Brain microvascular endothelial cell (primary cell): Measurements from ENCODE around the gene SLC12A3.

Source experiments
- DNase-seq: peaks from one replicate; pipeline ENCODE4 v3.0.0-alpha.2; 2020
- H3K27ac ChIP-seq: fragments of 250-450 bp; sonication (Bioruptor Pico); 2 replicates; pipeline ENCODE4 v1.5.1; 2020; ENCODE audit warnings: mild to moderate bottlenecking, moderate library complexity
- H3K27me3 ChIP-seq: fragments of 250-450 bp; sonication (Bioruptor Pico); replicated peaks from 2 replicates; pipeline ENCODE4 v1.5.1; 2020; ENCODE audit warnings: mild to moderate bottlenecking
- H3K36me3 ChIP-seq: fragments of 250-450 bp; sonication (Bioruptor Pico); replicated peaks from 2 replicates; pipeline ENCODE4 v1.5.1; 2020; ENCODE audit warnings: mild to moderate bottlenecking
- H3K4me3 ChIP-seq: 2 replicates; pipeline ENCODE4 v1.5.1; 2011; ENCODE audit warnings: low read depth, mild to moderate bottlenecking, control low read depth, low read length, moderate library complexity
- CTCF ChIP-seq: IDR thresholded peaks from 2 replicates; pipeline ENCODE4 v1.5.1; 2011; ENCODE audit warnings: low read depth, mild to moderate bottlenecking, moderate library complexity, low read length, control low read depth, inconsistent platforms; ENCODE audit errors: missing control alignments
- in situ Hi-C: cut with HindIII; loops from 2 replicates; pipeline ENCODE4 v1.10.0; 2017; ENCODE audit warnings: low sequenced_read_pairs, low pct_ligation_motif_present

Gene SLC12A3

GRCh38 chr16:56864960-56865359 is at the start of gene SLC12A3:
TSS of gene SLC12A3 (plus strand) at chr16:56865207. CDS start at chr16:56865236, 29 bp downstream.
- Histone ChIP-seq H3K27ac (no peak within 1 kb of the TSS), H3K4me3 (no peak within 1 kb of the TSS), H3K27me3 (no peaks in the 10 kb centered on the region), H3K36me3 (no peaks in the 10 kb centered on the region)
- in situ Hi-C loops = no loop called here
- no peak for TF ChIP-seq CTCF
- no peak for DNase-seq

- Histone ChIP-seq H3K27ac (no peak overlapping the region), H3K27me3 (no peaks in the 10 kb centered on the region), H3K36me3 (peaks cover 13% of the 10 kb centered on the region), H3K4me3 (no peak overlapping the region)
- DNase-seq = no peak
- in situ Hi-C loops = no loop called here
- TF ChIP-seq CTCF = no peak
Observed at GRCh38 chr16:56815721-56816120, 49.3 kb upstream of the SLC12A3 start.

- in situ Hi-C loops = no loop called here
- no peak for TF ChIP-seq CTCF
- Histone ChIP-seq H3K4me3 (no peak overlapping the region), H3K27ac (no peak overlapping the region), H3K36me3 (peaks cover 13% of the 10 kb centered on the region), H3K27me3 (no peaks in the 10 kb centered on the region)
- DNase-seq = no peak
Observed at GRCh38 chr16:56817056-56817455, 48.0 kb upstream of the SLC12A3 start.

- Histone ChIP-seq H3K27ac (no peak overlapping the region), H3K27me3 (no peaks in the 10 kb centered on the region), H3K36me3 (peaks cover 13% of the 10 kb centered on the region), H3K4me3 (no peak overlapping the region)
- in situ Hi-C loops = no loop called here
- no peak for DNase-seq
- no peak for TF ChIP-seq CTCF
Observed at GRCh38 chr16:56817938-56818337, 47.1 kb upstream of the SLC12A3 start.

GRCh38 chr16:56823081-56823733 is 41.8 kb upstream of the SLC12A3 start:
- no peak for TF ChIP-seq CTCF
- DNase-seq = no peak
- no peak overlapping the region for H3K27ac ChIP-seq
- in situ Hi-C loops = no loop called here
- no peak overlapping the region for H3K4me3 ChIP-seq
- H3K36me3 ChIP-seq = peaks cover 16% of the 10 kb centered on the region
- no peaks in the 10 kb centered on the region for H3K27me3 ChIP-seq

GRCh38 chr16:56824331-56824730 is 40.7 kb upstream of the SLC12A3 start:
- in situ Hi-C loops = no loop called here
- TF ChIP-seq CTCF = peak; percentile 53
- H3K4me3 ChIP-seq = no peak overlapping the region
- H3K27ac ChIP-seq = no peak overlapping the region
- no peaks in the 10 kb centered on the region for H3K27me3 ChIP-seq
- no peak for DNase-seq
- peaks cover 13% of the 10 kb centered on the region for H3K36me3 ChIP-seq
